Measurements from ENCODE around the gene CLASP2. TPM values are rescaled to one million over a fixed set of nuclear protein-coding genes. Genes with fewer than 3 reads are reported as not detected.
A peak's percentile ranks its signal among the peaks of the same experiment; 100 is the strongest.

Gene CLASP2
- total RNA-seq, 1 donor from 2014 or later: 85.8 TPM

- Mint-ChIP-seq H3K4me3 (no peak overlapping the region), H3K9me3 (peaks cover 14% of the 10 kb centered on the region), H3K27ac (no peak overlapping the region), H3K4me1 (peaks cover 20% of the 10 kb centered on the region), H3K27me3 (no peaks in the 10 kb centered on the region), H3K36me3 (ENCODE audit: low read depth) (peaks cover 63% of the 10 kb centered on the region)
- TF ChIP-seq CTCF (IDR thresholded peaks at IDR 0.05): no peak
- ATAC-seq (ENCODE audit: low read depth) (no peak), DNase-seq (no peak)
- intact Hi-C loops (cut with micrococcal nuclease): no loop called here
- CTCF ChIA-PET: no interaction called here
- POLR2A ChIA-PET: no interaction called here
Measured at GRCh38 chr3:33547101-33547500, 171.0 kb downstream of the CLASP2 start.

GRCh38 chr3:33544126-33544525 lies 173.9 kb downstream of the CLASP2 start:
- DNase-seq: no peak
- no peak for TF ChIP-seq CTCF (IDR thresholded peaks at IDR 0.05)
- ATAC-seq (ENCODE audit: low read depth): no peak
- intact Hi-C loops (cut with micrococcal nuclease): no loop called here
- no peaks in the 10 kb centered on the region for H3K27me3 Mint-ChIP-seq
- ChIA-PET POLR2A (no interaction called here), CTCF (no interaction called here)
- peak overlapping the region; percentile 24 for H3K27ac Mint-ChIP-seq
- H3K4me1 Mint-ChIP-seq: peaks cover 36% of the 10 kb centered on the region
- H3K4me3 Mint-ChIP-seq: no peak overlapping the region
- peaks cover 14% of the 10 kb centered on the region for H3K9me3 Mint-ChIP-seq
- H3K36me3 Mint-ChIP-seq (ENCODE audit: low read depth): peaks cover 40% of the 10 kb centered on the region

- ChIA-PET CTCF (no interaction called here), POLR2A (no interaction called here)
- Mint-ChIP-seq H3K27me3 (no peaks in the 10 kb centered on the region), H3K36me3 (ENCODE audit: low read depth) (peaks cover 36% of the 10 kb centered on the region), H3K9me3 (peaks cover 11% of the 10 kb centered on the region), H3K4me3 (no peak overlapping the region), H3K27ac (peak overlapping the region; percentile 5), H3K4me1 (peaks cover 36% of the 10 kb centered on the region)
- DNase-seq (no peak), ATAC-seq (ENCODE audit: low read depth) (no peak)
- no peak for TF ChIP-seq CTCF (IDR thresholded peaks at IDR 0.05)
- intact Hi-C loops (cut with micrococcal nuclease): no loop called here
Measured at GRCh38 chr3:33543601-33544000, 174.5 kb downstream of the CLASP2 start.

- POLR2A ChIA-PET: no interaction called here
- Mint-ChIP-seq H3K27ac (peak overlapping the region; percentile 8), H3K4me1 (peaks cover 33% of the 10 kb centered on the region), H3K9me3 (peaks cover 3% of the 10 kb centered on the region), H3K4me3 (peak overlapping the region; percentile 28), H3K36me3 (ENCODE audit: low read depth) (peaks cover 47% of the 10 kb centered on the region), H3K27me3 (no peaks in the 10 kb centered on the region)
- DNase-seq (no peak), ATAC-seq (ENCODE audit: low read depth) (peak; percentile 34)
- CTCF ChIA-PET: no interaction called here
- intact Hi-C loops (cut with micrococcal nuclease): no loop called here
- TF ChIP-seq CTCF (IDR thresholded peaks at IDR 0.05): no peak
Measured at GRCh38 chr3:33541918-33542317, 176.1 kb downstream of the CLASP2 start.

- no peaks in the 10 kb centered on the region for H3K27me3 Mint-ChIP-seq
- POLR2A ChIA-PET: no interaction called here
- H3K4me1 Mint-ChIP-seq: peaks cover 28% of the 10 kb centered on the region
- intact Hi-C loops (cut with micrococcal nuclease): no loop called here
- H3K4me3 Mint-ChIP-seq: no peak overlapping the region
- no peak for TF ChIP-seq CTCF (IDR thresholded peaks at IDR 0.05)
- peaks cover 51% of the 10 kb centered on the region for H3K36me3 Mint-ChIP-seq (ENCODE audit: low read depth)
- no peaks in the 10 kb centered on the region for H3K9me3 Mint-ChIP-seq
- ATAC-seq (ENCODE audit: low read depth): no peak
- DNase-seq: no peak
- H3K27ac Mint-ChIP-seq: no peak overlapping the region
- CTCF ChIA-PET: no interaction called here
Measured at GRCh38 chr3:33538678-33539339, 179.2 kb downstream of the CLASP2 start.

Data from activated B cell treated with CpG ODN at 0.5 μM for 24 hours (primary cell).